Liver (tissue), 3 donors: ENCODE measurements around the gene SDHA.

Source experiments
- GABPA ChIP-seq, 2 donors: IDR thresholded peaks in 1 of 2; conservative IDR thresholded peaks in 1 of 2; 2 replicates each; pipeline ENCODE4 v1.6.1; 2016; ENCODE audit warnings: antibody characterized with exemption in 2 of 2, mild to moderate bottlenecking in 1 of 2, moderate library complexity in 1 of 2
- HNF4A ChIP-seq, 2 donors: conservative IDR thresholded peaks; 2 replicates each; pipeline ENCODE4 v1.6.1; 2016; ENCODE audit warnings: antibody characterized with exemption in 2 of 2, mild to moderate bottlenecking in 2 of 2
- NR2F2 ChIP-seq: IDR thresholded peaks from 2 replicates; pipeline ENCODE4 v1.6.1; 2016; ENCODE audit warnings: antibody characterized with exemption
- YY1 ChIP-seq: IDR thresholded peaks from 2 replicates; pipeline ENCODE4 v1.6.1; 2016; ENCODE audit warnings: antibody characterized with exemption, mild to moderate bottlenecking
- TF ChIP-seq, protein P1 (sequence below): fragments of 150-350 bp; IDR thresholded peaks from 2 replicates; pipeline ENCODE4 v1.5.1; 2017; ENCODE audit warnings: improper control_type of control experiment, low read depth, low read length; ENCODE audit not compliant: missing input control
- TF ChIP-seq, protein P2 (sequence below): IDR thresholded peaks from 2 replicates; pipeline ENCODE4 v1.6.1; 2016; ENCODE audit warnings: antibody characterized with exemption
- donor health status: healthy.
- donor health status: healthy.

DNA sequence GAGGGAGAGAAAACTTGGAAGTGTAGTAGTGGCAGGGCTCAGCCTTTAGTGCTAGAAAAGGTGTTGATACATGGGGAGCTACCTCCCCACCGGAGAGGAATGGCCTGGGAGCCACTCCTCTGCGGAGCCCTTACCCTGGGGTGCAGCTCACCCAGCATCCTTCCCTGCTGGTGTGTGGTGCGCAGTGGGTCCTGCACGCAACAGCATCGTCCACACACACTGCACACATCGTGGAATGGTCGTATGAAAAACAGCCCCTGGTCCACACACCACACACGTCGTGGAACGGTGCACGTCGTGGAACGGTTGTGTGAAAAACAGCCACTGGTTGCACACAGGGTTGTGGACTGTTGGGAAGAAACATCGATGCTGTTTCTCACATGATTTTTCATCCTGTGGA lies 87.3 kb downstream of the SDHA start:
- TF ChIP-seq GABPA (IDR thresholded peaks at IDR 0.05 in 1 of 2, conservative IDR thresholded peaks at IDR 0.05 in 1 of 2) (no peak), HNF4A (conservative IDR thresholded peaks at IDR 0.05) (no peak), YY1 (no peak), NR2F2 (no peak)
- TF ChIP-seq, protein P1, sequence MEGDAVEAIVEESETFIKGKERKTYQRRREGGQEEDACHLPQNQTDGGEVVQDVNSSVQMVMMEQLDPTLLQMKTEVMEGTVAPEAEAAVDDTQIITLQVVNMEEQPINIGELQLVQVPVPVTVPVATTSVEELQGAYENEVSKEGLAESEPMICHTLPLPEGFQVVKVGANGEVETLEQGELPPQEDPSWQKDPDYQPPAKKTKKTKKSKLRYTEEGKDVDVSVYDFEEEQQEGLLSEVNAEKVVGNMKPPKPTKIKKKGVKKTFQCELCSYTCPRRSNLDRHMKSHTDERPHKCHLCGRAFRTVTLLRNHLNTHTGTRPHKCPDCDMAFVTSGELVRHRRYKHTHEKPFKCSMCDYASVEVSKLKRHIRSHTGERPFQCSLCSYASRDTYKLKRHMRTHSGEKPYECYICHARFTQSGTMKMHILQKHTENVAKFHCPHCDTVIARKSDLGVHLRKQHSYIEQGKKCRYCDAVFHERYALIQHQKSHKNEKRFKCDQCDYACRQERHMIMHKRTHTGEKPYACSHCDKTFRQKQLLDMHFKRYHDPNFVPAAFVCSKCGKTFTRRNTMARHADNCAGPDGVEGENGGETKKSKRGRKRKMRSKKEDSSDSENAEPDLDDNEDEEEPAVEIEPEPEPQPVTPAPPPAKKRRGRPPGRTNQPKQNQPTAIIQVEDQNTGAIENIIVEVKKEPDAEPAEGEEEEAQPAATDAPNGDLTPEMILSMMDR: no peak
- TF ChIP-seq, protein P2, sequence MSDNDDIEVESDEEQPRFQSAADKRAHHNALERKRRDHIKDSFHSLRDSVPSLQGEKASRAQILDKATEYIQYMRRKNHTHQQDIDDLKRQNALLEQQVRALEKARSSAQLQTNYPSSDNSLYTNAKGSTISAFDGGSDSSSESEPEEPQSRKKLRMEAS: no peak
